Measurements from ENCODE around the gene NELL1.

The NELL1 gene

DNA sequence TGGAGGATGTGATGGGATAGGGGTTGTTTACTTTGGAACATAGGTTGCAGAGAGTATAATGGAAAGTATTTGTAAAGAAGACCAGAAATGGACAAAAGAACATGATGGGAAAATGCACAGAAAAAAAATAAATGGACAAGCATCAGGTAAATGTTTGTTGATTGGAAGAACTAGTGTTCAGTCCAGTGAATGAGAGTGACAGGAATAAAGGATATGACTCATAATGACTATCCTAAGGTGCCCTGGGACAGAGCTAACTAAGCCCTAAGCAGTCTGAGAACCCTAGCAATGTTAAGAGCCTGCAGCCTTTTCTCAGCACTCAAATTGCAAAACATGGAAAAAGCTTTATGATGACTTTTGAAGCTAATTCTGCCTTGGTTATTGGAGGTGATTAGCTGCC is 790.7 kb downstream of the NELL1 start:
- TF ChIP-seq, protein P1, sequence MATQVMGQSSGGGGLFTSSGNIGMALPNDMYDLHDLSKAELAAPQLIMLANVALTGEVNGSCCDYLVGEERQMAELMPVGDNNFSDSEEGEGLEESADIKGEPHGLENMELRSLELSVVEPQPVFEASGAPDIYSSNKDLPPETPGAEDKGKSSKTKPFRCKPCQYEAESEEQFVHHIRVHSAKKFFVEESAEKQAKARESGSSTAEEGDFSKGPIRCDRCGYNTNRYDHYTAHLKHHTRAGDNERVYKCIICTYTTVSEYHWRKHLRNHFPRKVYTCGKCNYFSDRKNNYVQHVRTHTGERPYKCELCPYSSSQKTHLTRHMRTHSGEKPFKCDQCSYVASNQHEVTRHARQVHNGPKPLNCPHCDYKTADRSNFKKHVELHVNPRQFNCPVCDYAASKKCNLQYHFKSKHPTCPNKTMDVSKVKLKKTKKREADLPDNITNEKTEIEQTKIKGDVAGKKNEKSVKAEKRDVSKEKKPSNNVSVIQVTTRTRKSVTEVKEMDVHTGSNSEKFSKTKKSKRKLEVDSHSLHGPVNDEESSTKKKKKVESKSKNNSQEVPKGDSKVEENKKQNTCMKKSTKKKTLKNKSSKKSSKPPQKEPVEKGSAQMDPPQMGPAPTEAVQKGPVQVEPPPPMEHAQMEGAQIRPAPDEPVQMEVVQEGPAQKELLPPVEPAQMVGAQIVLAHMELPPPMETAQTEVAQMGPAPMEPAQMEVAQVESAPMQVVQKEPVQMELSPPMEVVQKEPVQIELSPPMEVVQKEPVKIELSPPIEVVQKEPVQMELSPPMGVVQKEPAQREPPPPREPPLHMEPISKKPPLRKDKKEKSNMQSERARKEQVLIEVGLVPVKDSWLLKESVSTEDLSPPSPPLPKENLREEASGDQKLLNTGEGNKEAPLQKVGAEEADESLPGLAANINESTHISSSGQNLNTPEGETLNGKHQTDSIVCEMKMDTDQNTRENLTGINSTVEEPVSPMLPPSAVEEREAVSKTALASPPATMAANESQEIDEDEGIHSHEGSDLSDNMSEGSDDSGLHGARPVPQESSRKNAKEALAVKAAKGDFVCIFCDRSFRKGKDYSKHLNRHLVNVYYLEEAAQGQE (IDR thresholded peaks at IDR 0.05; ENCODE audit: insufficient replicate concordance, low read depth), result no peak
- TF ChIP-seq, protein P2, sequence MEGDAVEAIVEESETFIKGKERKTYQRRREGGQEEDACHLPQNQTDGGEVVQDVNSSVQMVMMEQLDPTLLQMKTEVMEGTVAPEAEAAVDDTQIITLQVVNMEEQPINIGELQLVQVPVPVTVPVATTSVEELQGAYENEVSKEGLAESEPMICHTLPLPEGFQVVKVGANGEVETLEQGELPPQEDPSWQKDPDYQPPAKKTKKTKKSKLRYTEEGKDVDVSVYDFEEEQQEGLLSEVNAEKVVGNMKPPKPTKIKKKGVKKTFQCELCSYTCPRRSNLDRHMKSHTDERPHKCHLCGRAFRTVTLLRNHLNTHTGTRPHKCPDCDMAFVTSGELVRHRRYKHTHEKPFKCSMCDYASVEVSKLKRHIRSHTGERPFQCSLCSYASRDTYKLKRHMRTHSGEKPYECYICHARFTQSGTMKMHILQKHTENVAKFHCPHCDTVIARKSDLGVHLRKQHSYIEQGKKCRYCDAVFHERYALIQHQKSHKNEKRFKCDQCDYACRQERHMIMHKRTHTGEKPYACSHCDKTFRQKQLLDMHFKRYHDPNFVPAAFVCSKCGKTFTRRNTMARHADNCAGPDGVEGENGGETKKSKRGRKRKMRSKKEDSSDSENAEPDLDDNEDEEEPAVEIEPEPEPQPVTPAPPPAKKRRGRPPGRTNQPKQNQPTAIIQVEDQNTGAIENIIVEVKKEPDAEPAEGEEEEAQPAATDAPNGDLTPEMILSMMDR (IDR thresholded peaks at IDR 0.05; ENCODE audit: insufficient read depth, low read length), result no peak
- TF ChIP-seq GABPA (IDR thresholded peaks at IDR 0.05; ENCODE audit: low read depth) (no peak), POLR2AphosphoS5 (IDR thresholded peaks at IDR 0.05; ENCODE audit: low read depth) (no peak), SPI1 (IDR thresholded peaks at IDR 0.05; ENCODE audit: borderline replicate concordance, low read depth) (no peak)
- no peak overlapping the region for H3K4me3 ChIP-seq (replicated peaks; ENCODE audit: insufficient read depth, low read length)
- no peak overlapping the region for H3K27ac ChIP-seq (replicated peaks)
- DNase-seq (ENCODE audit: low read depth in 1 of 2, low spot score in 1 of 2), result no peak
- no peaks in the 10 kb centered on the region for H3K27me3 ChIP-seq (ENCODE audit: insufficient read depth, poor library complexity, severe bottlenecking)

DNA sequence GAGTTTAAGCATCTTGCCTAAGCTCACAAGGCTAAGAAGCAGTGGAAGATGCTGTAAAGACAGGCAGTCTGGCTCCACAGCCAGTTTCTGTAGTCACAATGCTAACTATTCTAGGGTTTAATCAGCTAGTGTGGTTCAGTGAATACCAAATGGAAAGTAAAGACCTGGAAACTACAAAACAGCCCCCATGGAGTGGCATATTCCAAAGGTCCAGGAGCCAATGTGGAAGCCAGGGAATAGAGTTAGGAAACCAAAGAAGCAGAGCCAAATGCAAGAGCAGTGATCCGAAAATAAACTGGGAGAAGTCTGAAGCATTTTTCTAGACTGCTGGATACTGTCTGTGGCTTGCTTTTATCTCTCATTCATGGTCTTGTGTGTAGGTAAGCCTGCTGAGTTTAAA is 792.3 kb downstream of the NELL1 start:
- no peak for TF ChIP-seq POLR2AphosphoS5 (IDR thresholded peaks at IDR 0.05; ENCODE audit: low read depth)
- TF ChIP-seq, protein P2 (IDR thresholded peaks at IDR 0.05; ENCODE audit: insufficient read depth, low read length), result no peak
- no peak for TF ChIP-seq SPI1 (IDR thresholded peaks at IDR 0.05; ENCODE audit: borderline replicate concordance, low read depth)
- no peak for TF ChIP-seq GABPA (IDR thresholded peaks at IDR 0.05; ENCODE audit: low read depth)
- TF ChIP-seq, protein P1 (IDR thresholded peaks at IDR 0.05; ENCODE audit: insufficient replicate concordance, low read depth), result no peak
- no peak overlapping the region for H3K4me3 ChIP-seq (replicated peaks; ENCODE audit: insufficient read depth, low read length)

DNA sequence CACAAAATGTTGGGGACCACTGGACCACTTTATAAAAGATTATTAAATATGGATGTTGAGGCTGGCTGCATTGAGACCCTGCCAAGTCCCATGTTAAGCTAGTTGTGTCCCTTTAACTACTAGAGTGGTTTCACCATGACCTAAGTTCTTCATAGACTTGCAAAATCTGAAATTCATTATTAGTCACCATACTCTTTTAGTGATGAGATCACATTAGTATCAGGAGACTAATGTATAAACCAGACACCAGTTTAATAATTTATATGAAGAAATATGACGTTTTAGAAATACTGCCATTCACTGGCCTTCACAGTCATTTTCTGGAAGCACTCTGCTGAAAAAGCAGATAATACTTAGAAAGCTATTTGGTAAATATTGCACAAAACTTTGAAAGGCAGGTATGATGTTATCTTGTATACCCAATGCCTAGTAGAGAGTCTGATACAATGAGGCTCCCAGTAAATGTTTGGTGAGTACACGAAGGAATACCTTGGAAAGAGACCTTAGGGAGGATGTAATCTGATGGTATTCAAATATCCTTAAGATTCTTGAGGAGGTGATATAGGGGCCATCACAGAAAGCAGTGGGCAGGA is 795.3 kb downstream of the NELL1 start:
- no peak overlapping the region for H3K4me3 ChIP-seq (replicated peaks; ENCODE audit: insufficient read depth, low read length)
- no peaks in the 10 kb centered on the region for H3K27me3 ChIP-seq (ENCODE audit: insufficient read depth, poor library complexity, severe bottlenecking)
- H3K27ac ChIP-seq (replicated peaks), result no peak overlapping the region
- TF ChIP-seq GABPA (IDR thresholded peaks at IDR 0.05; ENCODE audit: low read depth) (no peak), POLR2AphosphoS5 (IDR thresholded peaks at IDR 0.05; ENCODE audit: low read depth) (no peak), SPI1 (IDR thresholded peaks at IDR 0.05; ENCODE audit: borderline replicate concordance, low read depth) (no peak)
- TF ChIP-seq, protein P1 (IDR thresholded peaks at IDR 0.05; ENCODE audit: insufficient replicate concordance, low read depth), result no peak
- TF ChIP-seq, protein P2 (IDR thresholded peaks at IDR 0.05; ENCODE audit: insufficient read depth, low read length), result no peak
- no peak for DNase-seq (ENCODE audit: low read depth in 1 of 2, low spot score in 1 of 2)

More for the DNA sequence above, 792.3 kb downstream of the NELL1 start:
- DNase-seq (ENCODE audit: low read depth in 1 of 2, low spot score in 1 of 2), result no peak
- Histone ChIP-seq H3K27ac (replicated peaks) (no peak overlapping the region), H3K27me3 (ENCODE audit: insufficient read depth, poor library complexity, severe bottlenecking) (no peaks in the 10 kb centered on the region)
